ENCODE results near the gene GALNT2. TPM values are rescaled to one million over a fixed set of nuclear protein-coding genes. Genes with fewer than 3 reads are reported as not detected.

The GALNT2 gene
- total RNA-seq, 1 donor from 2014 or later, result 66.3 TPM

- H3K4me3 Mint-ChIP-seq, result no peak overlapping the region
- DNase-seq (ENCODE audit: extremely low spot score, unreplicated experiment), result no peak
- no peaks in the 10 kb centered on the region for H3K36me3 Mint-ChIP-seq
- peaks cover 7% of the 10 kb centered on the region for H3K27me3 Mint-ChIP-seq
- no peak overlapping the region for H3K27ac Mint-ChIP-seq
- TF ChIP-seq CTCF (conservative IDR thresholded peaks at IDR 0.05), result no peak
- no peaks in the 10 kb centered on the region for H3K9me3 Mint-ChIP-seq
- no peaks in the 10 kb centered on the region for H3K4me1 Mint-ChIP-seq (ENCODE audit: unreplicated experiment)
These were observed 233.6 kb downstream of the GALNT2 start for GRCh38 chr1:230300322-230301301.

DNA sequence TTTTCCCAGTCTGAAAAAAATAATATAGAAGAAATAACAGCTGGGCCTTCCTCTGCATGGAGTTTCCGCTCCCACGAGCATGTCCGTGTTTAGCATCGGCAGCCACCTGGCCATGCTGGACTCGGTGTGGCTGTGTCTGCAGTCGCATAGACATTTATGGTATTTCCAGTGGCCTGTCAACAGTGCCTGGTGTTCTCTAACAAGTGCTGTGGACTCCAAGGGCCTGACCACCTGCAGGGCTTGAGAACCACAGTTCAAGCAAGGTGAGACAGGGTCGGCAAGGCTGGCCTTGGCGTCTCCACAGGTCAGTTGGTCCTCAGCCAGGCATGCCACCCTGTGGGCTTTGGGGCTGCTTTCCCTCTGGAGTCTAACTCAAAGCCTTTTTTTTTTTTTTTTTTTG is 234.3 kb downstream of the GALNT2 start:
- Mint-ChIP-seq H3K27ac (no peak overlapping the region), H3K9me3 (no peaks in the 10 kb centered on the region), H3K36me3 (no peaks in the 10 kb centered on the region), H3K4me1 (ENCODE audit: unreplicated experiment) (no peaks in the 10 kb centered on the region), H3K4me3 (no peak overlapping the region), H3K27me3 (peaks cover 7% of the 10 kb centered on the region)
- DNase-seq (ENCODE audit: extremely low spot score, unreplicated experiment), result no peak
- TF ChIP-seq CTCF (conservative IDR thresholded peaks at IDR 0.05), result no peak

DNA sequence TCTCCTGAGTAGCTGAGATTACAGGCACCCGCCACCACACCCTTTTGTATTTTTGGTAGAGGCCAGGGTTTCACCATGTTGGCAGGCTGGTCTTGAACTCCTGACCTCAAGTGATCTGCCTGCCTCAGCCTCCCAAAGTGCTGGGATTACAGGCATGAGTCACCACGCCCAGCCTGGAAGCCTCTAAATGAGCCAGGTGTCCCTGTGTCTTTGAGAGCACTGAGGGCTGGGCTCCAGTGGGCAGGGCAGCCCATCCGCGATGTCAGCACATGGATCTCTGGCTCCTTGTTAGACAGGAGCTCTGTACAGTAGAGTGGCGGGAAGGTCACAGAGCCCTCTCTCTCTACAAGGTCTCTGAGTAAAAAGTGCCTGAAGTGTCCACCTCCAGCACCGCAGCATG is 234.8 kb downstream of the GALNT2 start:
- no peak overlapping the region for H3K4me3 Mint-ChIP-seq
- H3K36me3 Mint-ChIP-seq, result no peaks in the 10 kb centered on the region
- no peak for DNase-seq (ENCODE audit: extremely low spot score, unreplicated experiment)

DNA sequence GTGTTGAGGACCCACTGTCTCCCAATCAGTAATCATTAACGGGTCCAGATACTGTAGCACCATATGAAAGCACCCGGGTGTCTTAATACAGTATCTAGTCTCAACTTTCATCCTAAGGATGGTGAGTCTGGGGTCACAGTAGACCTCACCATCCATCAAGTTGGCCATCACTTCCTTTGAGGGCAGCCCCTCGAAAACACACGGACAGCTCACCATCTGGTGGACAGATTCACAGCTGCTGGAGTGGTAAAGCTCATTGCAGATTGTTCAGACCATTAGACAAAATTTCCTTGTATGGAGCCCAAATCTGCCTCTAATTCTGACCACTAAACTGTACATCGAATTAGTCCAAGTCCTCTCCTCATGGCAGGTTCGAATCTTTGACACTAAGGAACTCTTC is 236.0 kb downstream of the GALNT2 start:
- Mint-ChIP-seq H3K4me3 (no peak overlapping the region), H3K9me3 (no peaks in the 10 kb centered on the region), H3K27ac (no peak overlapping the region), H3K36me3 (no peaks in the 10 kb centered on the region), H3K27me3 (peaks cover 7% of the 10 kb centered on the region), H3K4me1 (ENCODE audit: unreplicated experiment) (no peaks in the 10 kb centered on the region)
- no peak for DNase-seq (ENCODE audit: extremely low spot score, unreplicated experiment)
- TF ChIP-seq CTCF (conservative IDR thresholded peaks at IDR 0.05), result peak; percentile 18

More for the DNA sequence above, 234.8 kb downstream of the GALNT2 start:
- Mint-ChIP-seq H3K27ac (no peak overlapping the region), H3K4me1 (ENCODE audit: unreplicated experiment) (no peaks in the 10 kb centered on the region), H3K9me3 (no peaks in the 10 kb centered on the region), H3K27me3 (peaks cover 7% of the 10 kb centered on the region)
- no peak for TF ChIP-seq CTCF (conservative IDR thresholded peaks at IDR 0.05)

DNA sequence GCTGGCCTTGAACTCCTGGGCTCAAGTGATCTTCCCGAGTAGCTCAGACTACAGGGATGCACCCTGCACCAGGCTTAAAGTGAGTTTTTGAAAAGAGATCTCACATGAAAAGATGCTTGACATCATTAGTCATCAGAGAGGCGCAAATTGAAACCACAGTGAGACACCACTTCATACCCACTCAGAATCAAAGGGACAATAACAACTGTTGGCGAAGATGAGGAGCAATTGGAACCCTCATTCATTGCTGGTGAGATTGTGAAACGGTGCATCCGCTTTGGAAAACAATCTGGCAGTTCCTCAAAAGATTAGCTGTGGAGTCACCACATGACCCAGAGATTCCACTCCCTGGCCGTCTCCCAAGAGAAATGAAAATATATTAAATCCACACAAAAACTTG is 236.8 kb downstream of the GALNT2 start:
- no peak for TF ChIP-seq CTCF (conservative IDR thresholded peaks at IDR 0.05)
- Mint-ChIP-seq H3K9me3 (no peaks in the 10 kb centered on the region), H3K36me3 (no peaks in the 10 kb centered on the region), H3K27ac (no peak overlapping the region), H3K4me1 (ENCODE audit: unreplicated experiment) (no peaks in the 10 kb centered on the region), H3K27me3 (peaks cover 7% of the 10 kb centered on the region), H3K4me3 (no peak overlapping the region)
- no peak for DNase-seq (ENCODE audit: extremely low spot score, unreplicated experiment)

All from type B pancreatic cell (in vitro differentiated cells).